NCI-H345 (cell line): ENCODE results near the gene TELO2.
"Not testable (repeated sequence)": the region's sequence is repeated elsewhere in the genome, so short reads cannot be mapped to it uniquely, and the experiment has no call there.

ENCODE experiments used
- DNase-seq: peaks from one replicate; lab custom pipeline; 2025; lab: John Stamatoyannopoulos, UW

TELO2 gene

DNA sequence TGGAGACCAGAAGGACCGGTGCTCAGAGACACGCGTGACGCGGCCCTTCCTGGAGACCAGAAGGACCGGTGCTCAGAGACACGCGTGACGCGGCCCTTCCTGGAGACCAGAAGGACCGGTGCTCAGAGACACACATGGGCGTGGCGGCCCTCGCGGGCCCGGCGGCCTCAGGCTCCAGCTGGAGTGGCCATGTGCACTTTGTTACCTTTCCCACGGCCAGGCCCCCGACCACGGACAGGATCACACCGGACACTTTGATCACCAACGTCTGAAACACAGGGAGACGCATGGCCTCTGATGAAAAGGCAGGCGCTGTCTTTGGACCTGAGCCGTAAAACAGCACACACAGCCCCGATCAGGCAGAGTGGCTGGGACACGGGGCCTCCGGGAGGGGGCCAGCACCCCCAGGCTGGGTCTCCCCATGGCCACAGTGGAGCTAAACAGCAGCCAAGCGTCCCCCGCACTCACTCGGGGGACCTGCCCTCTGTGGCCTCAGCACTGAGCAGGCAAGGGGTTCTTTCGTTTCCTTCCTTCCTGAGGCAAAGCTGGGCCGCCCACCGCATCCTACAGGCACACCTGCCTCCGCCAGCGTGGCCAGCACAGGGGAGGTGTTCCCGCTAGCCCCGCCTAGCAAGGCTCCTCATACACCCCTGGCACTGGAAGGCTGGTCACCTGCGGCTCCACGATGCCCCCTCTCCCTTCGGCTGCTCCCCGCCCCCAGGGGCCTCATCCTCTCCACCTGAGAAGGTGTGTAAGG, 35.5 kb upstream of the TELO2 start:
- no peak for DNase-seq

DNA sequence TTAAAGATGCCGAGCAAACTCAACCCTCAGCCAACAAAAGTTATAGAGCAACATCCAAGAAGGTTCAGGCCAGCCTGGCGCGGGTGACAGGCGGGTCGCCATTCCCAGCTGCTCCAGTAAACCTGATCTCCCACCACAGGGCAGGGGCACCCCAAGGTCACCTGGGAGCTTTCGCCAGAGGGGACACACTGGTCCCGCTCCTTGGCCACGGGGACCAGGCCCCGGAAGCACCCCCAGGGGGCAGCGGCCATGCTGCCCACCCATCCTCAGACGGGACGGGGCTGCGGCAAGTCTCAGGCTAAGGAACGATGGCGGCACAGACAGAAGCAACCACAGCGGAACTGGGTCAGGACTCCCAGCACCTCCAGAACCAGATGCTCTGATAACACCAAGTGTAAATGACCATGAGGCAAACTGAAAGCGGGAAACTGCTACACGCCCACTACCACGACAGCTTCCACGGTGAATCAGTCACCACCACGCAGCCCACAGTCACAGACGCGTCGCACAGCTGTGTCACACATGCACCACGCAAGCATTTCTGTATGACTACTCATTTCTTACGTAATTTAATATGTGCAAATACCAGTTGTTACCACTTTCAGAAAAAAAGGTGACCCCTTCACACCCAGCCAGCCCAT, 34.7 kb upstream of the TELO2 start:
- no peak for DNase-seq

DNA sequence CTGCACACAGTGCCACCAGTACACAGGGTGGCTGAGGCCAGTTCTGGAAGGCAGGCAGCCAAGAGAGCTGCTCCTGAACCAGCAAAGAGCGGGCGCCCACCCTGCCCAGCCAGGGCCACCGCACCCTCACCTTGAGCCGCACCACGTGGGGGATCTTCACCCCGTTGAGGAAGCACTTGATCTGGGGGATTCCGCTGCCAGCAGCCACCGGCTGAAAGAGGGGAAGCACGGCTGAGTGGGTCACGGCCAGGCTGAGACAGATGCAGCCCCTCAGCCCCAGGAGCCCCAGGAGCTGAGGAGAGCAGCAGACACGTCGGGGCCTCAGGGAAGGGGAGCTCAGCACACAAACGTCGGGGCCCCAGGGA, 34.2 kb upstream of the TELO2 start:
- DNase-seq = no peak

DNA sequence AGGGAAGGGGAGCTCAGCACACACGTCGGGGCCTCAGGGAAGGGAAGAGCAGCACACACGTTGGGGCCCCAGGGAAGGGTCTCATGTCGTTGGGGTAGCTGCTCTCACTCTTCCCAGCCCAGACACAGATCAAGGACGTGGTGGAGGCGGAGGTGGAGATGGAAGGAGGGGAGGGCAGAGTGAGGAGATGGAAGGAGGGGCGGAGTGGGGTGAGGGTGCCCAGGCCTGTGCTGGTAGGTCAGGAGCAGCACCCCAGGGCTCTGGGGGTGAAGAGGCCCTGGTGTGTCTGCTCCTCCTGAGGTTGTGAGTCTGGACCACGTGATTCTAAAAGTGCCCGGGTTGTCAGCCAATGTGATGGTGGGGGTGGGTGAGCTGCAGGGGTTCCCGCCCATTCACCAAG, 33.2 kb upstream of the TELO2 start:
- no peak for DNase-seq

DNA sequence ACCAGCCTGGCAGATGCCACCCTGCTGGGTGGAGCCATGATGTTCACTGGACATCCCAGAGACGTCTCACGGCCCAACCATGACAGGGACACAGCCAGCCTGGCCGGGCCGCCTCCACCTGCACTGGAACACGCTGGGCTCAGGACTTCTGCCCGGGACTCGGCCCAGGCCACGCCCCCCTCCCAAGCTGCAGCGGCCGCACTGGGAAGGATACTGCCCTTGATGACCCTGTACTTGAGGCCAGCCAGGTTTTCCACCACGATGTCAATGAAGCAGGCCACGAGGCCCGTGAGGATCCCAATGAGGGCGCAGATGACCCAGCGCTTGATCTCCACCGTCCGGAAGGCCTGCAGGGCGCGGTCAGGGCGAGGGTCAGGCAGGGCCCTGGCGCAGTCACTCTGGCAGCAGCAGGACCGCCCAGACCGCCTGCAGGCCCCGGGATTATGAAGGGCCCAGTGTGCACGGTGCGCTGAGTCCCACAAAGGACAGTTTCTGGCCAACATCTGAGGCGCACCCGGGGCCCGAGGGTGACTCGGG, 32.5 kb upstream of the TELO2 start:
- DNase-seq = no peak

DNA sequence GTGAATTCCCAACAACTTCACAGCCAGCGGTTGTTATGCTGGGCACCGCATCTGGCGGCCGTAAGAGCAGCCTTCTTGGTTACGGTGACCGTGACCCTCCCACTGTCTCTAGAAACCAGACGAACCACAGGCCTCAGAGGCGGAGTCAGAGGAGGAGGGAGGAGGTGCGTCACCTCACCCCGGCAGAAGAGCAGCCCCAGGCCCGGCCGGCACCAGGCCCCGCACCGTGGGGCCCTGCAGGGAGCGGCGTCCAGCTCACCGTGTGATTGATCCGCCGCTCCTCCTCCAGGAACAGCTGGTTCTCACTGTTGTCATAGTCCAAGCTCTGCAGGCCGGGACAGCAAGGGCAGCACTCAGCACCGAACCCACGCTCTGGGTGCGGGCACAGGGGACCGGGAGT, 32.0 kb upstream of the TELO2 start:
- no peak for DNase-seq

DNA sequence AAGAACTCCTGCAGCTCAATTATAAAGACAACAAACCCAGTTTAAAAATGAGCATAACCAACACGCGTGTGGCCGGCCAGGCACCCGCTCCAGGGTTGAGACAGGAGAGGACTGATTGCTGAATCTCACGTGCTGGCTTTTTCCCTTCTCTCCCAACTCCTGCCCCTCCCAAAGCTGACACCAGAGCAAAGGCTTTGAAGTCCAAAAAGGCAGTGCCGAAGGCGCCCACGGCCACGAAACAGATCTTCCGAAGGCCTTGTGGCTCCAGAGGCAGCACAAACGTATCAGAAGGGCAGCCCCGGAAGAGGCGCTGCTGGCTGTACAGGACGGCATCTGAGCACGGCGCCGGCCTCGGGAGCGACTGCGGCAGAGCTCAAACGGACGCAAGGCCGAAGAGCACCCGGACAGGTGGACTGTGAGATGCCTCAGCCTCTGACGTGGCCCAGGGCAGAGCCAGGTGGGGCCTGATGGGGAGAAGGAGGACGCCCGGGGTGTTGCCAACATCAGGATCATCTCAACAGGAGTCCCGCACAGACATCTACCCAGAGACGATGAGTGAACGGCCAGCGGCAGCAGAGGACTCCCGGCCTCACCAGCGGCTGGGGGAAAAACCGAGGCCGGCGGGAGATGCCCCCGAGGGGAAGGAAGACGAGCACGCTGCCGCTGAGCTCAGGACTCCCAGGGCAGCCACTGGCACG, 28.8 kb upstream of the TELO2 start:
- DNase-seq = no peak

DNA sequence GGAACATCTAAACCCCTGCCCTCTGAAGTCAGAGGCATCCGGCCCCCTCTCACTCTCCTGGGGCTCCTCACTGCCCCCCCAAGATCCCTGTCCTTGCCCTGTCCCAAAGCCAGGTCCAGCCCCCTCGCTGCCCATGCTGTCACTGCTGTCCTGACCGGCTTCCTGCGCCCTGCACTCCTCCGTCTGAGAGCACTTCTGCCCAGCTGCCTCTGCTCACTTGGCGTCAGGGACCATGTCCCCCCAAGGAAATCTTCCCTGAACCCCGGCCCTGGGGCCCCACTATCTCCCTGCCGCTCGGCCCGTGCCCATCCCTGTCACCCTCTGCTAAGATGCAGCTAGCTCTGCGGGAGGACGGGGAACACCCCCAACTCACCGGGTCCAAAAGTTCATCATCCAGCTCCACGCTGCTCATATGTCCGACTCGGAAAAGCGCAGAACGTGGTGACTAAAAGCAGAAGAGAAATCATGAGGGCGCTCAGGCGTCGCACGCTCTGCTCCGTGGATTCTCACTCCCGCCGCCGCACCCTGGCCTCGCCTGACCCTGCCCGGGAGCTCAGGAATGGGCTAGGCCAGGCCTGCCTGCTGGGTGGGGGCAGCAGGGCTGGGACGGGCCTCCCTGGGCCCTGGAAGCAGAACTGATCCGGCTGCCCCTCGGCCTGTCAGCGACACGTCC, 28.1 kb upstream of the TELO2 start:
- DNase-seq = no peak

DNA sequence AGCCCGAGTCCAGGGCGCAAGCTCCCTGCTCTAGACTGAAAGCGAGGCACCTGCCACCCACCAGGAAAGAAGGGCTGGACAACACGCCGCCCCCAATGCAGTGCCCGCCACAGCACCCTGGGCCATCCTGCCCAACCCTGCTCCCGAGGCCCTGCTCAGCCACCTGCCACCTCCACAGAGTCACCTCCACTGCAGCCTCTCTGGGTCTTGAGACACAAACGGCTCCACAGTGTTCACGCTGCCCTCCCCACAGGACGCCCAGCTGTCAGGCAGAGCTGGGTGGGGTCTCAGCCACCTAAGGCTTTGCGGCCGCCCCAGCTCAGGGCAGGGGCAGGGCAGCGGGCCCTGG, 27.6 kb upstream of the TELO2 start:
- DNase-seq = no peak

DNA sequence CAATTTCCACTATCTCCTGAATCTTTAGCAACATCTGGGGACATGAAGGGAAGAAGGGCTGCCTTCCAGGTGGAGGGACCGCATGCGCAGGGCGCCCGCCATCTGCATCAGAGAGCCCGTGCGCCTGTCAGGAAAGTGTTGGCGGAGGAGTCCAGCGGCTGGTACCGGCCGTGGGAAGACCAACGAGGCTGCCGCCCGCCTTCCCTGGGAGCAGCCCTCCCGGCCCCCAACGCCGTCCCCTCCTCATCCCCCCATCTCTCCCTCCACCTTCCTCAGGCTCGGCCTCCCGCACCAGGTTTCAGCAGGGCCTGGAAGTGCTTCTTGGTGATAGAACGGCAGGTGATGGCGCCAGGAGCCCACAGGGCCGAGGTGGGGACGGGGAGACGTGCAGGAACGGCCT, 27.1 kb upstream of the TELO2 start:
- no peak for DNase-seq

DNA sequence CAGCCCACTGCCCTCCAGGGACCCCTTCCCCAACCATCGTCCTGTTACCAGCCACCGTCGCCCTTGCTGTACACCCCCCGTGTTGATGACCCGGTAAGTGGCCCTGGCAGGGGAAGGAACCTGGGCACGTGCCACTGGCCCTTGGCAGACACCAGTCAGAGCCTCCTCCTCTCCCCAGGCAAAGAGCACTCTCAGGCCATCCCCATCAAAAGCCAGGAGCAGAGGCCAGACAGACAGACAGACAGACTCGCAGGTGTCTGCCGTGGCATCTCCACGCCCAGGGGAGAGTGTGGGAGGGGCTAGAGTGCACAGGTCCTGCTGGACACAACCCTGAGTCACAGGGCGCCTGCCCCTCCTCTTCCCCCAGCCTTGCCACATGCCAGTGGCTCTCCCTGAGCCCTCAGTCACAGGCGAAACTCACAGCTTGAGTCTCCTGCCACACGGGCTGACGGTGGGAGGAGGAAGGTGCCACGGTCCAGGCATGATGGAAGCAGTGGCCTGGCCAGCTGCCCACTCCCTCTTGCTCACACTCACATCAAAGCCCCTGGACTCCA, 26.1 kb upstream of the TELO2 start:
- DNase-seq = no peak

DNA sequence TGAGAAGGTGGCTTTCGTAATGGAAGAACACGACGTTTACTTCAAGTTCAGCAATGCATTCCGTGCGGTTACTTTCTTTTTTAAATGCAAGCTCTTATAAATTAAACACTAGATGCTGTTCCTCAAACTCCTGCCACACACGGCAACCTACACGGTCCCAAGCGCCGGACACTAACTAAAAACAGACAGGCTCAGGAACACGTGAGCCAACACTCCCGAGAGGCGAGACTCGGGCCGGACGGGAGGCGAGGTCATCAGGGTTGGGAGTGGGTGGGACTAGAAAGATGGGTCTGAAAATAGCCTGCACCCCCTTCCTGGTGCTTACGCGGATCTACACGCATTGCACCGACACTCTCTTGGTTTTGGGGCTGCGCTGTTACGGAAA, 24.7 kb upstream of the TELO2 start:
- DNase-seq = no peak

DNA sequence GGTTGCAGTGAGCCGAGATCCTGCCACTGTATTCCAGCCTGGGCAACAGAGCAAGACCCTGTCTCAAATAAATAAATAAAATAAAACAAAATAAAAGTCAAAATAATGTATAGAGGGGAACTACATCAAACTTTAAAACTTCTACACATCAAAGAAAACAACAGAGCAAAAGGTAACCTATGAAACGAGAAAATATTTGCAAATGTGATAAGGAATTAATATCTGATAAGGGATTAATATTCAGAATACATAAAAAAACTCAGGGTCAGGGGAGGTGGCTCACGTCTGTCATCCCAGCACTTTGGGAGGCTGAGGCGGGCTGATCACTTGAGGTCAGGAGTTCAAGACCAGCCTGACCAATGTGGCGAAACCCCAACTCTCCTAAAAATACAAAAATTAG, 24.0 kb upstream of the TELO2 start:
- not testable (repeated sequence) for DNase-seq

DNA sequence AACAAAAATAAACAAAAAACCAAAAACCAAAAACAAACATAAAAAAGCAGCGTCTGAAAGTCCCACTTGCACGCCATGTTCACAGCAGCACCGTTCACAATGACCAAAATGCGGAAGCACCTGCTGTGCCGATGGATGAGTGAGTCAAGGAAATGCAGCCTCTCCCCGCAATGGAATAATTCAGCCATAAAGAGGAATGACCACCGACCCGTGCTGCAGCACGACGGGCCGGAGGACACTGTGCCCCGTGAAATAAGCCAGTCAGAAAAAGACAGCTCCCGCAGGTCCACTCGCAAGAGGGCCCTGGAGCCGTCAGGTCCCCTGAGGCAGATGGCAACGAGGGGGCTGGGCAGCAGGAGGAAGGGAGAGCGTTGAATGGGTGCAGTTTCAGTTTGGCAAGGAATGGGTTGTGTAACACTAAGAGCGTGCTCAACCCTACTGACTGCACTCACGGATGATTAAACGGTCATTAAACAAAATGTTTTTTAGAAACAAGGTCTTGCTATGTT, 23.4 kb upstream of the TELO2 start:
- DNase-seq = no peak

DNA sequence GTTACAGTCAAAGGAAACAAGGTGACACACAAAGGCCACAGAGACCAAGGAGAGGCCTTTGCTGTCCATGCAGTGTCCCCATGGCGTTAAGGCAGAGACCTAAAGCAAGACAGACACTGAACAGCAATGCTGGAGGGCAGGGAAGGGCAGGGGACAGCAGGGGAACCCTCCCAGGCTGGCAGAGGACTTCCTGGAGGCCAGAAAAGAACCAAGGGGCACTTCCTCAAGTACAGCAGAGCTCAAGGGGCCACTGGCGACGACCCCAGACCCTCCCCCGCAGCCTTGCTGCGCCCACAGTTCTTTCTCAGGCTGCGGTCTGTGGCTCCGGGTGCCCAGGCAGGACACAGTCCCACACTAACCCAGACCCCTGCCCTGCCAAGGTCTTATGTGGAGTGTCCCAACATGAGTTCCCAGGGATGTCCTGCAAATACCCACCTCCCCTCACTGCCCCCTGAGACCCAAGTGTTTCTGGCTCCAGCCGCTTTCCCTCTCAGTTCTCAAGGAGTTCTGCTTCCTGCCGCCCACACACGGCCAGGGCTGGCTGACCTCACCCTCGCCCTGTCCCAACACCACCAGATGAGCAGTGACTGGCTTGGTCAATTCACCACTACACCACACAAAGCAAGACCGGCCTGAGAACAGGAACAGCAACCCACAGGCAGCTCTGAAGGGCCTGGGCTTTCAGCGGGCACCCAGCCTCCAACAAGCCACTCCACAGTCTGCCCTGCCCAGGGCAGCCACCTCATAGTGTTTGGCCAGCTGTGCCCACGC, 22.5 kb upstream of the TELO2 start:
- no peak for DNase-seq

DNA sequence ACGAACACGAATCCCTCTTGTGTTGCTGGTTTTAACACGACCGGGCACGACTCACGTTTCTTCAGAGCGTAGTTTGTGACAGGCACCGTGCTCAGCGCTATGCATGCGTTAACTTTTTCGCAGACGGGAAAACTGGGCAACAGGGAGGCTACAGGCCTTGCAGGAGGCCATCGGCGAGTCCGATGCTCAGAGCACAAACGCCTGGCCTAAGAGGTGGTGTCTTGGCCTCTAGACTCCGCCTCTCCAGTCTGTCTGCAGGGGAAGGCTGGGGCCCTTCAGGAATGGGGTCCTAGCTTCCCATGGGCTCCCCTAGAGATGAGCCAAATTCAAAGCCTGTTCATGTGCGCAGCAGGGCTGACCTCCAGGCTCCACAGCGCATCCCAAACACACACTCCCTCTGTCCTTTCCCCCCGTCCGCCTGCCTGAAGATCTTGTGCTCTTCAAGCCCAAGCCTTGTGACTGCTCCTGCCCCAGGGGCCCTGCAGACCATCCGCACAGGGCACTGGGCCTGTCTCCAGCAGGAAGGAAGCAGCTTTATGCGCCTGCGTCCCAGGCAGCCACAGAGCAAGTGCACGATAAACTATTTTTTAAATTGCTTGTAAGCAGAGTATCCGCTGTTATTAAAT, 21.5 kb upstream of the TELO2 start:
- no peak for DNase-seq

DNA sequence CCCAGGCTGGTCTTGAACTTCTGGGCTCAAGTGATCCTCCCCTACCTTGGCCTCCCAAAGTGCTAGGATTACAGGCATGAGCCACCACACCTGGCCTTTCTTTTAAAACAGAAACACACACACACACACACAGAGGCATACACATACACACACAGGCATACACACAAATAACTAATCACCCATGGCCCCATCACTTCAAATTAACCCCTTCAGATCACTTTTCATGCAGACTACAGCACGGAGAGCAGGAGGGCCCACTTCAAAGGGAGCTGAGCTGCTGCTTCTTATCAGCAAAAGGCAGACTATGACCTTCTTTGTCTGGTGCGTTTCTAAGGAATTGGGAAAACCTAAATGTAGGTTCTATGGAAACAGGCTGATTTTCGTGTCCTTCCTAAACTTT, 20.2 kb upstream of the TELO2 start:
- no peak for DNase-seq

DNA sequence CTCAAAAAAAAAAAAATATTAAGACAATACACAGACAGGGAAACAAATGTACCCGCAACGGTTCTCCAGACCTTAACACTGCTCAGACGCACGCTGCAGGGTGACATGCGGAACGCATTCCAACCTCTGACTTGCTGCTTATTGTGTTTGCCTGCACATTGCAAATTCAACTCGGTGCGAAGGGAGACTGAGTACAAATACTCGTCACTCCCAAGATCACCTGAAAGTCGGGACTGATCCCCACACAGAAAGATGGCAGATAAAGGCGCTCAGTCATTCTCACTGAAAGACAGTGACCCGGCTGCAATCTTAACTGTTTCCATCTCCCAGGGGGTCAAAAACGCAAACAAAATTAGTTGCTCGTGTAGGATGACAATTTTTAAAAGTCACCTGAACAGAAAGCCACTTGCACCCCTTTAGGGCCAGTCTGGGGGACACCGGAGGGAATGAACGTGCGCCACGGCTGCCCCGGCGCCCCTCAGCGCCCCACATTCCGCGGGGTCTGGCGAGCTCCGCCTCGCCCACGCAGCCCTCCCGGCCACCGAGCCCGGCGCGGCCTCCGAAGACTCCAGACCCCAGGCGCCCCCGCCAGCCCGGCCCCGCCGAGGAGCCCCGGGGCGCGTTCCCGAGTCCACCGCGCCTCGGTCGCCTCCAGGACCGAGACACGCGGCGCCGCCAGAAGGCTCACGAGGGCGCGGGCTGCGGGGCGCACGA, 18.9 kb upstream of the TELO2 start:
- DNase-seq = no peak

DNA sequence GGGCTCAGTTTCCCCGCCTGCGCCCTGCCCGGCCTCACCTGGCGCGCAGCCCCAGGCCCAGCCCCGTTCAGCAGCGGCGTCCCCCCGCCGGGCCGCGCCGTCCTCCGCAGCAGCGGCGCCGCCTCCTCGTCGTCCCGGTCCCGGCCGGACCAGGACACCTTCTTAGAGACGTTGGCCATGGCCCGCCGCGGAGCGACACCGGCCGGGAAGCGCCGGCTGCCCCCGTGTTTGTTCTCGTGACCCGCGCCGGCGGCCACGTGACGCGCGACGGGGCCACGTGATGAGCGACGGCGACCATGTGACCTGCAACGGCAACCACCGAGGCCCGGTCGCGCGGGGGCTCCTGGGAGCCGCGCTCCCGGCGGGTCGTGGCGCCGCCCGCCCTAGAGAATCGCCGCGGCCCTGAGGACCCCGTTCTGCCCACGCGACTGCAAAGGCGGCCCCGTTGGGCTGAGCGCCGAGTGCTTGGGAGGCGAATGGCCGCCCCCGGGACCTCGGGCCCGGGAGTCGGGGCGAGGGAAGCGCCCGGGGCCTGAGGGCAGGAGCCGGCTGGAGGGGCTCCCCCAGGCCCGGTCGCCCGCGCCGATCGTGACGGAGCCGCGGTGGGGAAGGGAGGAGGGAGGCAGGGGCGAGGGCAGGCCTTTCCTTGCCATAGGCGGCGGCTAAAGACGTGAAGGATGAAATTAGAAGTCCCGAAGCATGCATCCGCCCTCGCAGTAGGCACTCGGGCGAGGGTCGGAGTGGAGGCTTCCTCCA, 18.2 kb upstream of the TELO2 start, which contains the start of gene CLCN7:
TSS of gene CLCN7 (minus strand) at position 233 of the 756 bp plus-strand sequence. CDS start at position 179, 54 bp downstream.
- DNase-seq = peak; percentile 83
